NCI-H2196 (cell line): ENCODE measurements around the gene LITAFD.

Experiments used
- DNase-seq: peaks from one replicate; lab custom pipeline; 2025; ENCODE audit not compliant: unreplicated experiment; lab: John Stamatoyannopoulos, UW

LITAFD gene

DNA sequence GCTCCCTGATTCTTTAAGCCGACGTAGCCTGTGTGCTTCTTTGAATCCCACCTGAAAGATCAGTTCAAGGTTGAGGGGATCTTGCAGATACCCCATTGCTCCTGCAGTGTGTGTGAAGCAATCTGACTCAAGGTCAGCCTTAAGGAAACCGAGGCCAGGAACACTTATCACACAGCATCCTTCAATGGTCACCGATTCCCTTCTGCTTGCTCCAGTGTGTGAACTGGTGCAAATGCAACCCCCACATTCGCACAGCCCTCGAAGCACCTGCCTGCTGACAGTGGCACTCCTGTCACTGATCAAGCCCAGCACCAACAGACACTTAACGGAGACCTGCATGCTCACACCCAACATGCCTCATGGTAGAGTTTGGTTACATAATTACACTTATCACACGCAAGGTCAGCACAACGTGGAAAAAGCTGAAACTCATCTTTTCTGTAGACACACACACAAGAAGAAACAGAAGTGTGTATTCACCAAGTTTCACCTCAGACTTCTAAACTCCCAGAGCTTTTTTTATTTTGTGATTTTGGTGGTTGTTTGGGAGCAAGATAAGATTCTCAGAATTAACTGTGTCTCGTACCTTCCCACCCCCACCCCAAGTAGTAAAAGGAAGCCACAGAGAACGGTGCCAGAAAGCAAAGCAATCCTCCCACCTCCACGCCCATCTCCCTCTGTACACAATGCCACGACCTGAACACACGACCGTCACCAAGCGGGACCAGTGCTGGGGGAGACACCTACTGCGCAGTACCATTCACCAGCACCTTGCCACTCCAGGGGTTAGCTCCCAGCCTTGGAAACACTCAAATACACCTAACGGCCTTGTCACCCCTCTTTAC lies 37.2 kb downstream of the LITAFD start:
- DNase-seq: no peak

DNA sequence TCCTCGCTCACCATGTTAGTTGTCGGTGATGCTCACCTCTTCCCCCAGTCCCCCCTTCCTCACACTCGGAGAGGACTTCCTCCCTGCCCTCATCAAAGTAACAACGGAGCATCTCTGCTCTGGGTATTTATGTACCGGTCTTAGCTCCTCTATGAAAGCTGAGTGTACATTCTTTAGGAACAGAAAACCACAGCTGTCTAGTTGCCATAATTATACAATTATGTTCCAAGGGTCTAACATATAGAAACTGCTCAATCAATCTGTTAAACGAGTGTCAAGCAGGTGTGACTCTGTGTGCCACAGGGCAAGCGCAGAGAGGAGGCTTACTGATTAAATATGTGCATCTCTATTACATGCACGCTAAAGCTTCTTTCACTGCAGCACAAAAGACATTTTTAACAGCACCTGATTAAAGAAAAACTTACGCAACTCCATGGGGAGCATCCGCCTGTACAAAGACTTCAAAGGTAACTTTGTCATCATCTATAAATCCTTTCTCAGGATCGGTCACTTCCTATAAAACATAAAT lies 37.8 kb downstream of the LITAFD start:
- DNase-seq: no peak

DNA sequence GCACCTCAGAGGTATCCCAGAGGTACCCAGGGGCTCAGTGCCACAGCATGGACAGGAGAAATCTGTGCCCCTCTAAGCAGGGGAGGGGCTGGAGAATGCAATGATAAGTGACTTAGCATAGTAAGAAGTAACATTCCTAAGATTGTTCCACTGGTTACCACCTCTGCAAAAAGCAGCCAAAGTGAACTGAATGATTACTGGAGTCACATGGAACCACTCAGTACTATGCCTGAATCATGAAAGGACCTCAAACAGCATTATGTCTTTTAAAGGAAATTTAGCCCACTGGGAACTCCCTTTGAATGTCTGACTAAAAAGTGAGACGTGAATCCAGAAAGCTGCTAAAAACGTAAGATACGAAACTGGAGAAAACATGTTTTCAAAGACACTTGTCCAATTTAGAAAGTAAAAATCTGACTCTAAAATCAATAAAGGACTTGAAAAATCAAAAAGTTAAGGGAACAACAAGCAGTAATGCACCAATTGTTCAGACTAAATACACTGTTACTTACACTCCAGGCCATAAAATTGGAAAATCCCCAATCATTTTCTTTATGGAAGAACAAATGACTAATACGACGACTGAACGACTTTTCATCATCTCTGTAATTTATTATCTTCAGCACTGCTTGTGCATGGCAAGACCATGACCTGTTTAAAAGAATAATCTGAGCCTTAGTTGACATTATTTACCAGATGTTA lies 38.6 kb downstream of the LITAFD start:
- no peak for DNase-seq

DNA sequence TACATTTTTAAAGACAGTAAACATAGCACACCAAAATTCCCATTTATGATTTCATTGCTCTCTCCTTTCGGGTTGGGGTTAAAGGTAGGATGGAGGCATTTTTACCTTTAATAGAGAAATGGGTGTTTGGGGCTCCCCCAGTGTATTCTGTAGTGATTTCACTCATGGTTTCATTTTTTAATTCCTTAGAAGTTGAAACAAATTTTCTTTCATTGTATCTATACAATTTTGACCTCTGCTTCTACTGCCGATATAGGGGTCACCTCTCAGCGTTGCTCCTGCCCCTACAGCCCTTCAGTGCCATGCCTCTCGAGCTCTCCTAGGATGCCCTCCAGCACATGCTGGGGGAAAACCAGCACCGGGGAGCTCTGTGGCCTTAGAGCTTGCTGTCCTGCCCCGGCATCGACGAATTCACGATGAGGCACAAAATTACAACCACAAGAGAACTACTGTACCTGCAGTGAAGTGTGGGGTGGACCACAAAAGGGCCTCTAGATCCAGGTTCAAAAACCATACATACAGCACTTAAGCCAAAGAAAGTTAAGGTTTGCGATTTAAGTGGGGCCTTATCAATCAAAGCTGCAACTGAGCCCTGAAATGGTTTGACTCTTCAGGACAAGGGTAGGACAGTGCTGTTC lies 39.3 kb downstream of the LITAFD start:
- no peak for DNase-seq

DNA sequence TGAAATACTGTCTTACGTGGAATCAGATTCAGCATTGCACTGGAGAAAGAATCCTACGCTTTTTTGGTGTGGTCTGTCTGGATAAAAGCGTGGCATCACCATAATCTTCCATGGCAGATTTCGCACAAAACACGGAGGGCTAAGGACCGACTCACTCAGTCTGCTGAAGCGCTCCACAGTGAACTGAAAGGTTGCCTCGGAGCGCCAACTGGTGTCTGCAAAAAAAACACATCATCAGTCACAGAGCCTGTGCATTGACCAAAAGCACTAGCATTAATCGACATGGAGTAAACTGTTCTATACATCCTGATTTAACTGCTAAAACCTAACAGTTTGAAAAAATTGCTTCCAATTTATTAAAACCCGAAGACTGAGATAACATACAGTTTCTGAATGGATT lies 41.0 kb downstream of the LITAFD start:
- no peak for DNase-seq

DNA sequence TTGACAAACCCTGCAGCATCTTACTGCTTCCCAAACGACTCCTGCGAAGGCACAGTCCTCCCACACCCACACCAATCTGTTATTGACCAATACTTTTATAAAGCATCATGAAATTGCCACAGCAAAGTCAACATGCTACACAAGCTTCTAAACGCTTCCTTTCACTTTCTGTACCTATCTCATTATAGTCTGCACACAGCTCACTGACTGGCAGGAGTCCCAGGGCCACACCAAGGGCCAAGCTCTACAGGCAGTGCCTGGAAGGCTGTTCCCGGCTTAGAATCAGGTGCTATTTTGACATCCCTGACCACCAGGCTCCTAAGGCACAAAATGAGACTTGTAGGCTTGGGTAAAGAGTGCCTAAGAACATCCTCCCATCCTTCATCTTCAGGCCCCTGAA lies 42.1 kb downstream of the LITAFD start:
- DNase-seq: no peak

DNA sequence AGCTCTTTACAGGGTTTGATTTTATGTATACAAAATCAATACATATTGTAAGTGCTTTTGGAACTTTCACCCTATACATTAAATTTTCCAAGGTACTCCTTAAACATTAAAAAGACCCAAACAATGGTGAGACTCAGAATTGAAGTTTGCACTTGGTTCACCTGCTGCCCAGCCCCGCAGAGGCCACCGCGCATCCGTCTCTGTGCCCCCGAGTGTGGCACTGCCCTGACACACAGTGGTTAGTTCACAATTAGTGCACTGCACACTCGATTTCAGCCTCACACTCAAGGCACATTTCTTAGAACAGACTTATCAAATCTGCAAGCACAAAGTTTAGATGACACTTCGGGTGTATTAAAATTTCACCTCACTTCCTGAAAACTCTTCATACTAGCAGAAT lies 43.3 kb downstream of the LITAFD start:
- DNase-seq: no peak

DNA sequence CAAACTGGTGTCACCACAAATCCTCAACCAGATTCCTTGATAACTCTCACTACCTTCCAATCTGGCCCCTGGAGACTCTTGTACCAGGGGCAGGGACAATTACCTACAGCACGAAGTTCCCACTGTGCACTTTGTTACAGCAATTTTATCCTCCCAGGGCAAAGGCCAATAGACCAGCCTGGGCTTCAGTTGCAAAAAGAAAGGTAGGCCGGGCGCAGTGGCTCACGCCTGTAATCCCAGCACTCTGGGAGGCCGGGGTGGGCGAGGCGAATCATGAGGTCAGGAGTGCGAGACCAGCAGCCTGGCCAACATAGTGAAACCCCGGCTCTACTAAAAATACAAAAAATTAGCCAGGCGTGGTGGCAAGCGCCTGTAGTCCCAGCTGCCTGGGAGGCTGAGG lies 44.7 kb downstream of the LITAFD start:
- no peak for DNase-seq

DNA sequence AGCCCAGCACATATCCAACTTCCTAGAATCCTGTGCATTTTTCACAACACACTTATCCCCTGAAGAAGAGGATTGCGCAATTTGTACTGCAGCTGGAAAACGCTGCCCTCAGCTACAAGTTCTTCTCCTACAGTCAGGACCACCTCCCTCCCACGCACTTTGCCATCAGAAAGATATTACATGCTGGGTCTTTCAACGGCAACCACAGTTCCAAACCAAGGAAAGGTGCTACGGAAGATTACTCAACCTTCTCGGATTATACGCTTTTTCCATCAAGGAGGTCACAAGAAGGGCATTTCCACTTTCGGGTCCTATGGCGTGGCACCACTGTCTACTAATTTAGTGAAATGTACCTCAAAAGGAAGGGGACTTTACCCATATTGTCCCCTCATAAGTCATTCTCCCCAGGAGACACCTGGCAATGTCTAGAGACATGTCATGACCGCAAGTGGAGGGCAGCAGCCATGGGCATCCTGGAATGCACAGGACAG lies 46.4 kb downstream of the LITAFD start:
- DNase-seq: no peak

DNA sequence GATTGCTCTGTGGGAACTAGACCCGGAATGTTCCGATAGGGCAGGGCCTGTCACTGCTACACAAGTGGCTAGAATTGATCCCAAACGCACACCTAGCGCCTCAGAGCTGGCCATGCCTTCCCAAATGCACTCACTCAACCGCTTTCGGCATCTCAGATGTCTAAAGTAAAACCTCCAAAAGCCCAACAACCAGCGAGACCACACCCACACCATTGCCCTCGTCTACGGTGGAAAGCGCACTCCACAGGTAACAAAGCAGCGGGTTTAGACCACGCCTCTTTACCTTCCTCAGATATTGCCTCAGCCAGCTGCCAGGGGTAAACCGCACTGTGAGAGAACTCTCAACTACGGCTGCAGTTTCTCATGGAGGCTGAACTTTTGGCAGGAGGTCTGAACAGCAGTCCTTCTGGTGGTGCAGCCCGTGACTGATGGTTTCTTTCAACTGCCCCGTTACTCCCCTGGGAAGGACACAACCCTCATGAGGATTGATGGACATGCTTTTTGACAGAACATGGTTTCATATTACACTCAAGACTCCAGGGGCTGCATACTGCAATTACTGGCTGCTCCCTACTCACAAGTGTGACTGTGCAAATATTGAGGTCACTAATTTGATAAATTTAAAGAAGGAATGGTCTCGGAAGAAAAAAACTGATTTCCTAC lies 47.1 kb downstream of the LITAFD start:
- no peak for DNase-seq

DNA sequence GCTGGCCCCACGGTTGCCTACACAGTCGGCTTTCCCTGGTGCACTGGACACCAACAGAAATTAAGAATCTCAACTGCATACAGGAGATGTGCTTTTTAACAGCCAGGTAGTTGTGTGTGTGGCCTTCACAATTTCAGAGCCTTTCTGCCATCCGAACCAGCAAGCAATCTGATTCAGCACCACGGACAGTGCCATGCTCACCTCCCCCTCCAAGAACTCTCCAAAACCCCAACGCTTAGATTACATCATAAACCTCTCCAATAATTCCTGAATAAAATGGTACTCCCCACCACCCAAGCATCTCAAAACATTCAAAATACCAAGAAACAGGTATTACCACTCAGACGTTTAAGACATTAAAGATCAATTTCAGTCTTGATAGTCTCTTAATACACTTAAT lies 49.7 kb downstream of the LITAFD start:
- DNase-seq: no peak

DNA sequence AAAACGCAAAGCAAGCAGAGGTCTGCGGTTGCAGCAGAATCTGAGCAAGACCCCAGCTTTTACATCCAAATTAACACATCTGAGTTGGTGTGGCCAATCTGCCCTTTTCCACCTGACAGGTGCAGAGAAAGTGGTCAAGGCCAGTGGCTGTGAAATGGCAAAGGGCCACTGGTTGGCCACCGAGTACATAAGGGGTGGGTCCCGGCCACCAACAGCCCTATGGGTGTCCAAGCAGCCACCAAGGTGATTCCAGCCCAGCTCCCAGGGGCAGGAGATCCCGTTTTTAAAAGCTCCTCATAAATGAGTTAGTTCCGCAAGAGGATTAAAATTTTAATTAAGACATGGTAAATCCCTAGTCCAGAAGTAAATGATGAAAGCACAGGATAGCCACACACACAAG lies 52.5 kb downstream of the LITAFD start:
- DNase-seq: no peak
